IPS-NIHi7 (cell line): Measurements from ENCODE around the gene CFAP97D1.
"Not testable (repeated sequence)": the region's sequence is repeated elsewhere in the genome, so short reads cannot be mapped to it uniquely, and the experiment has no call there.

ENCODE experiments used
- DNase-seq: peaks from one replicate; pipeline ENCODE4 v3.0.0; 2012; ENCODE audit warnings: mixed read lengths; ENCODE audit errors: extremely low spot score

CFAP97D1 gene

DNA sequence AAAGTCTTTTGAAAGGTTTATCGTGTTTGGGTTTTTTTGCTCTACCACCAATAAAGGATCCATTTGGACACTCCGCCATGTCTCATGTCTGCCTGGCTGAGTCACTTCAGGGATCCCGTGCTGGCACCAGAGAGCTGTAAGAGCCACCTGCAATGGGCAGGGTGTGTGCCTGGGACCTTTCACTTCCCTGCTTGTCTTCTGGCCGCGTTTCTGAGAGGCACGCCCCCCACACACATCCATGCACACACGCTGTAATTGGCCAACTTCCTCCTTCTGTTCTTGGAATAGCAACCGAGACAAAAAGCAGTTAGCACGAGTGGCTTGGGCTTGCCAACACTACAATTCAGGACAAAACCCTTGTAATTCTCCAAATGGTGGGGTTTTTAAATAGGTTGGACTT, 11.9 kb upstream of the CFAP97D1 start:
- DNase-seq = no peak

DNA sequence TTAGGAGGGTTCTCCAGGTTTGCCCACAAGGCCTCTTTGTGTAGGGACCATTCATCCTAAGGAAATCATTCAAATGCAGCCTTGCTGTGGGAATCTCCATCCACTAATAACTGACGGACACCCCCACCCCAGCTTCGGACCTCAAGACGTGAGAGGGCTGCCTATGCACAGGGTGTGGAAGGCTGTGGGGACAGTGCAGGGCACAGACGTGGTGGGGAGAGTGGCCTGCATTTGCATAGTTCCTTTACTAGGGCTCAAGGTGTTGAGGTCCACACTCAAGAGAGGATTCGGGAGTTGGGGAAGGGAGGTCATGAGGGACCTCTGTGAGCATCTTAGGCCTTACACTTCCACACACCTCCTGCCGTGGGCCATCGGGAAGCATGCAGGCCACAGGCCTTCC, 11.3 kb upstream of the CFAP97D1 start:
- DNase-seq = no peak

GRCh38 chr17:43769426-43769825, 10.8 kb upstream of the CFAP97D1 start:
- DNase-seq = no peak

DNA sequence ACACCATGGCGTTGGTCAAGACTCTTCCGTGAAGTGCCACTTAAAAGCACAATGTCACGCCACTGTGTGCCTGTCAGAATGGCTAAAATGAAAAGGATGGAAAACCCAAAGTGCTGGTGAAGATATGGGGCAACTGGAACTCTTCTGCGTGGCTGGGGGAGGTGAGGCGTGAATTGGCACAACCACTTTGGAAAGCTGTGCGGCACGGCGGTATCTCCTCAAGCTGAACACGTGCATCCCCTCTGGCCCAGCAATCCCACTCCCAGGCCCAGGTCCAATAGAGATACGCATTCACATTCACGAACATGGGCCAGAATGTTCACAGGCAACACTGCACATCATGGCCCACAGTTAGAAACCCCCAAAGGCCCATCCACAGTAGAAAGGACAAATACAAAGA, 10.4 kb upstream of the CFAP97D1 start:
- DNase-seq = no peak

DNA sequence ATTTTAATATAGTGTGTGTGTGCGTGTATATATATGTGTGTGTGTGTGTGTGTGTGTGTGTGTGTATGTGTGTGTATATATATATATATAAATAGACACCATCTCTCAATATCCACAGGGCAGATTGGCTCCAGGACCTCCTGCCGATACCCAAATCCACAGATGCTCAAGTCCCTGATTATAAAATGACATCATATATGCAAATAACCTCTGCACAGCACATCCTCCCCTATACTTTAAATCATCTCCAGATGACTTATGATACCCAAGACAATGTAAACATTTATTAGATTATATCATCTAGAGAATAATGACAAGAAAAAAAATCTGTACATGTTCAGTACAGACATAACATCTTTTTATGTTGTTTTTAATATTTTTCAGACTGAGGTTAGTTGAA, 9.3 kb upstream of the CFAP97D1 start:
- DNase-seq = no peak

DNA sequence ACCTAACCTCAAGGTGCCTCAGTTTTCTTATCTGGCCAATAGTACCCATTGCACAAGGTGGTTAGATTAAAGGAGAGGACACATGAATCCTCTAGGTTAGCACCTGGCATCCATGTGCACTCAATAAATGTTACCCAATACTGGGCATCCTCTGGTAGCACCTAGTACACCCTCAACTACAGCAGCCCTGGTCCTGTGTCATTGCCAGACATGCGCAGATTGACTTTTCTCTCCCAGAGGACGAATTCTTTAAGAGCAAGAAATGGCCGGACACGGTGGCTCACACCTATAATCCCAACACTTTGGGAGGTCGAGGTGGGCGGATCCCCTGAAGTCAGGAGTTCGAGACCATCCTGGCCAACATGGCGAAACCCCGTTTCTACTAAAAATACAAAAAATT, 8.8 kb upstream of the CFAP97D1 start:
- no peak for DNase-seq

DNA sequence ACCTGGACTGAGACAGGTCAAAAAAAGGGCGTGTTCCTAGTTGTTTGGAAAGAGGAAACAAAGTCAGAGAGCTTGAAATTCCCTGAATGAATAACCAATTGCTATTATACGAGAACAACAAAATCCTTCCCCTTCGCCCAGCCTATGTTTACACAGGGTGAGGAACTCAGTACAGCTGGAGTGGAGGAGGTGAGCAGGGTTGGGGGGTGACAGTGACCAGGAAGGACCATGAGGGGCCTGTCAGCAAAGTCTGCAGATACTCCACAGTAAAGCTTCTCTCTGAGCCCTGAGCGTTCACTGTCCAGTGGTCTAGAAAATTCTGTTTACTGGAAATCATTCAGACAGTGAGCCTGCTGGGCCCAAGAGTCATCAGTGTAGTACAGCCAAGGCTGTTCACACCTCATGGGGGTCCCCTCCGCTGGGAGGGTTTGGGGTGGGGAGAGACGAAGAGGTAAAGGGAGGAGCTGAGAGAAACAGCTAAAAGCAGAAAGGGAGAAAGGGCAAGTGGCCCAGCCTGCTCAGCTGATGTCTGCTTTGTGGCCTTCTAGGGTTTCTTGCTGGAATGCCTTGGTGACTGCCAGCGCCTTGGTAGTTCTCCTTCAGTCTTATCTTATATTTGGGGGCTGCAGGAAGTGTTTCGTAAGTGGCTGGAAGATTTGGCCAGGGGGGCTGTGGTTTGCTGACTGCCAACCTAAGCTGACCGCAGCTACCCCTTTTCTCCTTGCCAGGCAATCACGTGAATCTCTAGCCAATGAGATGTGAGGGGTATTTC, 7.2 kb upstream of the CFAP97D1 start:
- DNase-seq = no peak

GRCh38 chr17:43774304-43775250, 5.7 kb upstream of the CFAP97D1 start:
- DNase-seq = no peak

- DNase-seq = peak; percentile 95
These were observed 1.7 kb upstream of the CFAP97D1 start, which contains the start of gene DUSP3 for GRCh38 chr17:43778337-43779144. DUSP3 (minus strand) TSS chr17:43778977; CDS start chr17:43778924, 53 bp downstream.

- peak; percentile 56 for DNase-seq
These were observed 800 bp upstream of the CFAP97D1 start for GRCh38 chr17:43779145-43780125.

DNA sequence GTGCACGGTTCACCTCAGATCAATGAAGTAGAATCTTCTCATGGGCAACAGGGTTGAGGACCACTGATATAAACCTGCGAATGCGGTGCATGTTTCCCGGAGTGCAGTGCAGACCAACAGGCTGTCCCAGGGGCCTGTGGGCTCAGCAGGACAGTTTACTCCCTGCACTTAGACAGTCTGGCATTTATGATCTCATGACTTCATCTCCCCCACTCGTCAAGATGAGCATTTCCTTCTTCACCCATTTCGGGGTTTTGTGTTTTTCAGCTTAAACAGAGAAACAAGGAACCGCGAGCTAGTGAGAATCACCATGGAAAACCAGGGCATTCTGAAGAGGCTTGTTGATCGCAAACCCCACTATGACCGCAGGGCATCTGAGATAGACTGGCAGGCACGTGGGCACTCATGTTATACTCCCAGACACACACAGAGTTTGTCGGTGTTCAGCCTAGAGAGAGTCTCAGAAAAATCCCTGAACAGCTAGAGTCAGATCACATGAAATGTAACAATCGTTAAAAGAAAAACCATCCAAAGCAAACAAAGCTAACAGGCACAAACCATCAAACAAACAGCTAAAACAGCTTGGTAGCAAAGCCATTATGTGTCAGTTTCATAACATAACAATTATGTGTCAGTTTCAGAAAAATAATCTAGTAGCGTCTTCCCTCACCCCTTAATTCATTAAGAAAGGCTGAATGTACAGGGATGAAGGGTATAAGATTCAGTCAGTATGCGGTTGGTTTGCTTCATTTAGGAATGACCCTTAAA, 2.9 kb downstream of the CFAP97D1 start:
- DNase-seq = no peak

GRCh38 chr17:43784068-43784467, 3.8 kb downstream of the CFAP97D1 start:
- DNase-seq = no peak

DNA sequence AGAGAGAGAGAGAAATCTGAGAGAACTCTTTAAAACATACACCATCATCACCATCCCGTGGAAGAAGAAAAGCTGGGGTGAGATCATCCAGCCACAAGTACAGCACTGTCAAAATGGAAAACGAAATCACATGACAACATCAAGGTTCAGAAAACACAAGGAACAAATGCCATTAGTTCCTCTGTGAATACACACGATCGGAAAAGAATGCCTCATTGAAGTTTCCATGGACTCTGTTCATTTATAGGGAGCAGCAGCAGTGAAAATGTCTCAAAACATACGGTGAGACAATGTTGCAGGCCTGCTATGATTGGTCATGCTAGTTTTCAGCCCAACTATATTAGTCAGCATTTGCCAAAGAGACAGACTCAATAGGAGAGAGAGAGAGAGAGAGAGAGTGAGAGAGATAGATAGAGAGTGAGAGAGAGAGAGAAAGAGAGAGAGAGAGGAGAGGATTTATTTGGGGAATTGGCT, 4.4 kb downstream of the CFAP97D1 start:
- no peak for DNase-seq

- no peak for DNase-seq
These were observed 7.5 kb downstream of the CFAP97D1 start for GRCh38 chr17:43787728-43788127.

GRCh38 chr17:43788540-43788939, 8.3 kb downstream of the CFAP97D1 start:
- DNase-seq = no peak

GRCh38 chr17:43789482-43789881, 9.2 kb downstream of the CFAP97D1 start:
- no peak for DNase-seq

DNA sequence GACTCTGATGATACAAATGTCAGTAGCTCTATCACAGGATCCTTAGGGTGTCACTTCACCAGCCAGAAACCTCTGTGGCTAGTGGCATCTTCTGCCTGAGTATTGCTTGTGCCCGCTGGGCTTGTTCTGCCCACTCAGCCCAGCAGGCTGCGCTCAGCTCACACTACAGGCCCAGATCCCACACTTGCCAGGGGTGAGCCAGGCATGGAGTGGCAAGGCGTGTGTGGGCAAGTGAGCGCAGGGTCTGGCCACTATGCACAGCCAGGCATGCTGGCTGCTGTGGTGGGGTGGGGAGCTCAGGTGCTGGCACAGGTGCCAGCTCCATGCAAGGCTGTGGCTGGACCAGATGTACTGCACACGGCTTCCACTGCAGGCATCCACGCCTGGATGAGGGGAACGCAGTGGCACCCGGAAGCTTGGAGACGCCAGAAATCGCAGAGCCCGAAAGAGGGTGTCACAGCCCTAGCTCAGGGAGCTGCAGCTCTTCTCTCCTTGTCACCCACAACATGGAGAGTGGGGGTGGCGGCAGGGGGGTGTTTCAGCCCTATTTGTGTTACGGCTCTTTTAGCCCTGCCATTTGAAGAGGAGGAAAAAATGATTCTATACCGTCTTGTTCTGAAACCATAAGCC, 10.2 kb downstream of the CFAP97D1 start:
- no peak for DNase-seq

DNA sequence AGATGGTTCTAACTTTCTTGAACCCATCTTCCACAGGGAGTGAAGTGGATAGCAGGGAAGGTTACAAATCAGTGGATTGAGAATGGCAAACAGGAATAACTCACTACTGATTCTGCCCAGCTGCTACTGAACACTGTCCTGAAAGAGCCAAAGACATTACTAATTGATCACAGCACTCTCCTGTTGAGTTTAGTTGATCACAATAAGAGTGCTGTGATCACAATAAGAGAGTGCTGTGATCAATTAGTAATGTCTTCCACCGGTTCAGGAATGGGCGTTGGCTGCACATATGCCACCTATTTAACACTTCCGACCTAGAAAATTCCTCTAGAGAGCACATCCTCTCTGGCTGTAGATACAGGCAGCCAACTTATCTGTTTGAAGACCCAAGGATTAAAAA, 11.4 kb downstream of the CFAP97D1 start:
- DNase-seq = peak; percentile 72

DNA sequence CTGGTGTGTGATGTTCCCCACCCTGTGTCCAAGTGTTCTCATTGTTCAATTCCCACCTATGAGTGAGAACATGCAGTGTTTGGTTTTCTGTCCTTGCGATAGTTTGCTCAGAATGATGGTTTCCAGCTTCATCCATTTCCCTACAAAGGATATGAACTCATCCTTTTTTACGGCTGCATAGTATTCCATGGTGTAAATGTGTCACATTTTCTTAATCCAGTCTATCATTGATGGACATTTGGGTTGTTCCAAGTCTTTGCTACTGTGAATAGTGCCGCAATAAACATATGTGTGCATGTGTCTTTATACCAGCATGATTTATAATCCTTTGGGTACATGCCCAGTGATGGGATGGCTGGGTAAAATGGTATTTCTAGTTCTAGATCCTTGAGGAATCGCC, 12.4 kb downstream of the CFAP97D1 start:
- not testable (repeated sequence) for DNase-seq
